DND-41 (cell line): ENCODE results near the gene ZNF691.

Experiments
- ATAC-seq: fragments of 200-7000 bp; cut with Tn5 transposase; 3 replicates; pipeline ENCODE4 v1.9.1; 2021; ENCODE audit warnings: low read depth; ENCODE audit not compliant: insufficient read depth
- DNase-seq: peaks from one replicate; pipeline ENCODE4 v3.0.0-alpha.2; 2020
- H2AFZ ChIP-seq: 2 replicates; pipeline ENCODE4 v1.6.0; 2012; ENCODE audit warnings: low read depth, low read length
- H3K27ac ChIP-seq: 2 replicates; pipeline ENCODE4 v1.5.1; 2012; ENCODE audit warnings: low read length, inconsistent platforms
- H3K27me3 ChIP-seq: fragments of 200-600 bp; sonication (generic); 2 replicates; pipeline ENCODE4 v1.6.0; 2012; ENCODE audit warnings: low read length, mild to moderate bottlenecking, inconsistent platforms; ENCODE audit not compliant: insufficient read depth, poor library complexity
- H3K36me3 ChIP-seq: 2 replicates; pipeline ENCODE4 v1.5.1; 2012; ENCODE audit warnings: low read length, inconsistent platforms; ENCODE audit not compliant: insufficient read depth
- H3K4me1 ChIP-seq: 2 replicates; pipeline ENCODE4 v1.5.1; 2012; ENCODE audit warnings: mild to moderate bottlenecking, low read length; ENCODE audit not compliant: insufficient read depth
- H3K4me2 ChIP-seq: 2 replicates; pipeline ENCODE4 v1.6.0; 2012; ENCODE audit warnings: mild to moderate bottlenecking, moderate library complexity, low read length, inconsistent platforms; ENCODE audit not compliant: insufficient read depth
- H3K4me3 ChIP-seq, 2 experiments: fragments of 200-600 bp in 1 of 2; shearing (Covaris generic) in 1 of 2; 2 replicates each; pipeline ENCODE4 v1.5.1; 2012 to 2016; ENCODE audit warnings: inconsistent platforms in 2 of 2, low read length in 2 of 2, mild to moderate bottlenecking in 2 of 2, low read depth in 1 of 2, moderate library complexity in 1 of 2
- H3K79me2 ChIP-seq: 2 replicates; pipeline ENCODE4 v1.6.0; 2012; ENCODE audit warnings: low read length, inconsistent platforms; ENCODE audit not compliant: insufficient read depth
- H3K9ac ChIP-seq: 2 replicates; pipeline ENCODE4 v1.6.0; 2012; ENCODE audit warnings: low read depth, mild to moderate bottlenecking, inconsistent platforms, low read length, moderate library complexity
- H3K9me3 ChIP-seq: 2 replicates; pipeline ENCODE4 v1.5.1; 2012; ENCODE audit warnings: low read length, moderate library complexity, mild to moderate bottlenecking, inconsistent platforms; ENCODE audit not compliant: insufficient read depth, severe bottlenecking
- H4K20me1 ChIP-seq: 2 replicates; pipeline ENCODE4 v1.6.0; 2012; ENCODE audit warnings: low read length; ENCODE audit not compliant: insufficient read depth
- EZH2 ChIP-seq: IDR thresholded peaks from 3 replicates; pipeline ENCODE4 v1.6.1; 2012; ENCODE audit warnings: borderline replicate concordance, low read depth, mild to moderate bottlenecking, moderate library complexity, low read length, inconsistent platforms; ENCODE audit not compliant: severe bottlenecking
- TF ChIP-seq, protein P1 (sequence below): IDR thresholded peaks from 2 replicates; pipeline ENCODE4 v1.5.1; 2012; ENCODE audit warnings: borderline replicate concordance, low read length, moderate library complexity, mild to moderate bottlenecking; ENCODE audit not compliant: poor library complexity, severe bottlenecking; ENCODE audit errors: extremely low read depth

Gene ZNF691

GRCh38 chr1:42851420-42851819 lies 5.0 kb downstream of the ZNF691 start:
- Histone ChIP-seq H4K20me1 (peaks cover 8% of the 10 kb centered on the region), H3K4me1 (peaks cover 25% of the 10 kb centered on the region), H2AFZ (no peak overlapping the region), H3K9me3 (no peaks in the 10 kb centered on the region), H3K4me2 (no peak overlapping the region), H3K4me3 (no peak overlapping the region), H3K36me3 (peaks cover 34% of the 10 kb centered on the region), H3K9ac (no peak overlapping the region), H3K27ac (no peak overlapping the region), H3K27me3 (no peaks in the 10 kb centered on the region), H3K79me2 (peaks cover 20% of the 10 kb centered on the region)
- ATAC-seq (no peak), DNase-seq (no peak)
- TF ChIP-seq, protein P1, sequence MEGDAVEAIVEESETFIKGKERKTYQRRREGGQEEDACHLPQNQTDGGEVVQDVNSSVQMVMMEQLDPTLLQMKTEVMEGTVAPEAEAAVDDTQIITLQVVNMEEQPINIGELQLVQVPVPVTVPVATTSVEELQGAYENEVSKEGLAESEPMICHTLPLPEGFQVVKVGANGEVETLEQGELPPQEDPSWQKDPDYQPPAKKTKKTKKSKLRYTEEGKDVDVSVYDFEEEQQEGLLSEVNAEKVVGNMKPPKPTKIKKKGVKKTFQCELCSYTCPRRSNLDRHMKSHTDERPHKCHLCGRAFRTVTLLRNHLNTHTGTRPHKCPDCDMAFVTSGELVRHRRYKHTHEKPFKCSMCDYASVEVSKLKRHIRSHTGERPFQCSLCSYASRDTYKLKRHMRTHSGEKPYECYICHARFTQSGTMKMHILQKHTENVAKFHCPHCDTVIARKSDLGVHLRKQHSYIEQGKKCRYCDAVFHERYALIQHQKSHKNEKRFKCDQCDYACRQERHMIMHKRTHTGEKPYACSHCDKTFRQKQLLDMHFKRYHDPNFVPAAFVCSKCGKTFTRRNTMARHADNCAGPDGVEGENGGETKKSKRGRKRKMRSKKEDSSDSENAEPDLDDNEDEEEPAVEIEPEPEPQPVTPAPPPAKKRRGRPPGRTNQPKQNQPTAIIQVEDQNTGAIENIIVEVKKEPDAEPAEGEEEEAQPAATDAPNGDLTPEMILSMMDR, result no peak
- no peak for TF ChIP-seq EZH2

GRCh38 chr1:42851960-42852607 lies 5.7 kb downstream of the ZNF691 start:
- Histone ChIP-seq H4K20me1 (peaks cover 8% of the 10 kb centered on the region), H3K27ac (no peak overlapping the region), H3K36me3 (peaks cover 34% of the 10 kb centered on the region), H3K4me3 (no peak overlapping the region), H3K27me3 (no peaks in the 10 kb centered on the region), H2AFZ (no peak overlapping the region), H3K4me1 (peaks cover 23% of the 10 kb centered on the region), H3K9ac (no peak overlapping the region), H3K9me3 (no peaks in the 10 kb centered on the region), H3K79me2 (peaks cover 13% of the 10 kb centered on the region), H3K4me2 (no peak overlapping the region)
- no peak for DNase-seq
- TF ChIP-seq, protein P1, result no peak
- no peak for TF ChIP-seq EZH2
- ATAC-seq, result no peak

GRCh38 chr1:42852608-42852980 lies 6.2 kb downstream of the ZNF691 start:
- Histone ChIP-seq H2AFZ (no peak overlapping the region), H3K79me2 (peaks cover 8% of the 10 kb centered on the region), H3K27me3 (no peaks in the 10 kb centered on the region), H4K20me1 (peaks cover 8% of the 10 kb centered on the region), H3K4me2 (no peak overlapping the region), H3K4me1 (peaks cover 18% of the 10 kb centered on the region), H3K9me3 (no peaks in the 10 kb centered on the region), H3K4me3 (no peak overlapping the region), H3K9ac (no peak overlapping the region), H3K36me3 (peaks cover 34% of the 10 kb centered on the region), H3K27ac (no peak overlapping the region)
- TF ChIP-seq EZH2, result no peak
- TF ChIP-seq, protein P1, result no peak
- no peak for ATAC-seq
- no peak for DNase-seq
